ENCODE data around the gene CPA4.
"Not testable (repeated sequence)": the region's sequence is repeated elsewhere in the genome, so short reads cannot be mapped to it uniquely, and the experiment has no call there.

DNA sequence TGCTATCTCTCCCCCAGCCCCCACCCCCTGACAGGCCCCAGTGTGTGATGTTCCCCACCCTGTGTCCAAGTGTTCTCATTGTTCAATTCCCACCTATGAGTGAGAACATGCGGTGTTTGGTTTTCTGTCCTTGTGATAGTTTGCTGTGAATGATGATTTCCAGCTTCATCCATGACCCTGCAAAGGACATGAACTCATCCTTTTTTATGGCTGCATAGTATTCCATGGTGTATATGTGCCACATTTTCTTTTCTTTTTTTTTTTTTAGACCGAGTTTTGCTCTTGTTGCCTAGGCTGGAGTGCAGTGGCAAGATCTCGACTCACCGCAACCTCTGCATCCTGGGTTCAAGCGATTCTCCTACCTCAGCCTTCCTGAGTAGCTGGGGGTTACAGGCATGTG, 44.1 kb upstream of the CPA4 start:
- TF ChIP-seq CTCF (IDR thresholded peaks at IDR 0.05; ENCODE audit: low read length); EZH2 (optimal IDR thresholded peaks at IDR 0.05; ENCODE audit: low read depth, low read length): not testable (repeated sequence)

Data from MM.1S (cell line).